ENCODE data around the gene ACR. TPM values are rescaled to one million over a fixed set of nuclear protein-coding genes. Genes with fewer than 3 reads are reported as not detected.
"Not testable (repeated sequence)": the region's sequence is repeated elsewhere in the genome, so short reads cannot be mapped to it uniquely, and the experiment has no call there.

The ACR gene
- total RNA-seq, 2 experiments from 2014 or later = not detected

- POLR2A ChIA-PET; H3K9me3 Mint-ChIP-seq (ENCODE audit: insufficient read depth); DNase-seq; CTCF ChIA-PET; H3K27ac Mint-ChIP-seq; ATAC-seq; H3K36me3 Mint-ChIP-seq (ENCODE audit: low read depth); H3K27me3 Mint-ChIP-seq (ENCODE audit: low read depth); H3K4me3 Mint-ChIP-seq; H3K4me1 Mint-ChIP-seq (ENCODE audit: low read depth): not testable (repeated sequence)
Observed at GRCh38 chr22:50785289-50785688, 47.3 kb downstream of the ACR start.

- H3K4me1 Mint-ChIP-seq (ENCODE audit: low read depth); H3K36me3 Mint-ChIP-seq (ENCODE audit: low read depth); ATAC-seq; H3K4me3 Mint-ChIP-seq; POLR2A ChIA-PET; H3K27me3 Mint-ChIP-seq (ENCODE audit: low read depth); H3K9me3 Mint-ChIP-seq (ENCODE audit: insufficient read depth); DNase-seq; CTCF ChIA-PET; H3K27ac Mint-ChIP-seq: not testable (repeated sequence)
Observed at GRCh38 chr22:50786936-50787335, 48.9 kb downstream of the ACR start.

Other genes starting within 250 kb of the ACR start
- gene LMF2, start 230.5 kb upstream of the ACR start, total RNA-seq = 100 to 1,000 TPM; 119 to 132 TPM
- gene NCAPH2, start 230.0 kb upstream of the ACR start, total RNA-seq = 100 to 1,000 TPM; 146 to 150 TPM
- gene SCO2, start 212.6 kb upstream of the ACR start, total RNA-seq = 10 to 100 TPM; 11.7 to 13.9 TPM
- gene TYMP, start 208.2 kb upstream of the ACR start, total RNA-seq = 10 to 100 TPM; 71.8 to 76.6 TPM
- gene KLHDC7B, start 192.3 kb upstream of the ACR start, total RNA-seq = 10 to 100 TPM; 10.6 to 12.0 TPM
- gene SYCE3, start 175.3 kb upstream of the ACR start, total RNA-seq = not detected
- gene CPT1B, start 159.8 kb upstream of the ACR start, total RNA-seq = 10 to 100 TPM; 77.4 to 80.9 TPM
- gene CHKB, start 155.4 kb upstream of the ACR start, total RNA-seq = 100 to 1,000 TPM in 1 of 2 experiments, 10 to 100 TPM in 1; 98.9 to 101 TPM
- under 1 TPM; 0.29 to 0.31 TPM for gene MAPK8IP2, start 137.4 kb upstream of the ACR start, total RNA-seq
- 10 to 100 TPM; 28.8 to 35.1 TPM for gene ARSA, start 110.1 kb upstream of the ACR start, total RNA-seq
- gene SHANK3, start 65.4 kb upstream of the ACR start, total RNA-seq = under 1 TPM in 1 of 2 experiments, not detected in 1; 0.05 TPM
- gene RABL2B, start 45.4 kb downstream of the ACR start, total RNA-seq = 10 to 100 TPM; 22.0 to 23.3 TPM